Amniotic epithelial cell (primary cell): ENCODE results near the gene FOXF2.
"Not testable (repeated sequence)": the region's sequence is repeated elsewhere in the genome, so short reads cannot be mapped to it uniquely, and the experiment has no call there.

Source experiments
- DNase-seq: peaks from one replicate; pipeline ENCODE4 v3.0.0-alpha.2; 2010; ENCODE audit warnings: low read depth

The FOXF2 gene

GRCh38 chr6:1389369-1390132 lies at the start of gene FOXF2:
TSS of gene FOXF2 (plus strand) at chr6:1389576. CDS start at chr6:1389948, 372 bp downstream.
- DNase-seq = no peak

DNA sequence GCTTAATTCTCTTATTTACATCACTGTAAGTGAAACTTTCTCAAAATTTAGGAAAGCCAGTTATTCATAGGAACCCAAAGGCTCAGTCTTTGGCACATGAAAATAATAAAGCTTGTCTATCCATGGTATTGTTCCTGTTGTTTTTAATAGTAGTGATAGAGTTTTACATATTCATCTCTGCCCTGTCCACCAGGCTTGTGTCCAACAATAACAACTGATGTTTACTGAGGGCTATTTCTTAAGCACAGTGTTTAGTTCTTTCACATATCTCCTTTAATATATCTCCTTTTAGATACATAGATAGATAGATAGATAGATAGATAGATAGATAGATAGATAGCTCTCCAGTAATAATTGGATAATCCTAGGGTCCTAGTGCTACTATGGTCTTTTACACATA lies 43.3 kb upstream of the FOXF2 start:
- no peak for DNase-seq

- no peak for DNase-seq
Observed at GRCh38 chr6:1346558-1347091, 42.8 kb upstream of the FOXF2 start.

GRCh38 chr6:1347161-1347560 lies 42.2 kb upstream of the FOXF2 start:
- no peak for DNase-seq

DNA sequence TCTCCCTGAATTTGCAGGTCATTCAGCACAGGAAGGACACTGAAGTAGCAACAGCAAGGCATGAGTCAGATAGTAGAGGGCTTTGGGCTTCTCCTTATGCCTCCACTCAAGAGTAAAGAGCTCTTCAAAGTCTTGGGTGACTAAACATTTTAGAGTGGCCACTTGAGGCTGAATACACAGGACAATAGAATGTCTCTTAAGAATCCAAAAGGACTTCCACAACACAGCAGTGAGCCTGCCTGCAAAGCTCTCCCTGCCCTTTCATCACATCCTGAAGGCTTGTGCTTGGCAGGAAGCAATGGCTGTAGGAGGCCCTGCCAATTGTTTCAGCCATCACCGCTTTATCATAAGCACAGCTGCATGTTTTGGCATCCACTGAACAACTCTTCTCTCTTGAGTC lies 40.7 kb upstream of the FOXF2 start:
- no peak for DNase-seq

GRCh38 chr6:1349655-1350054 lies 39.7 kb upstream of the FOXF2 start:
- DNase-seq = no peak

DNA sequence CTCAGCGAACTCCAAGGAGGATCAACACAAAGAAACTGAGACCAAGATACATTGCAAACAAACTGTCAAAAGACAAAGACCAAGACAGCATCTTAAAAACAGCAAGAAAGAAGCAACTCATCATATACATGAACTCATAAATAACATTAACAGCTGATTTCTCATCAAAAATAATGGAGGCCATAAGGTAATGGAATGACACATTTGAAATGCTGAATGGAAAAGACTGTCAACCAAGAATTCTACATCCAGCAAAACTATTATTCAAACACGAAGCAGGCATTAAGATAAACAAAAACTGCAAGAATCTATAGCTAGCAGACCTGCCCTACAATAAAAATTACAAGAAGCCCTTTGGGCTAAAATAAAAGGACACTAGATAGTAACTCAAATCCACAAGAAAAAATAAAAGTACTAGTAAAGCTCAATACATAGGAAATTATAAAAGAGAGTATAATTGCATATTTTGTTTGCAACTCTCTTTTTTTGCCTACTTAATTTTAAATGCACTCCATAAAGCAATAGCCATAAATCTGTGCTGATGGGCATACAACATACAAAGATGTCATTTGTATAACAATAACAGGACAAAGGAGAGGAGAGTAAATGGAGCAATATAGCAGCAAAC lies 37.9 kb upstream of the FOXF2 start:
- no peak for DNase-seq

DNA sequence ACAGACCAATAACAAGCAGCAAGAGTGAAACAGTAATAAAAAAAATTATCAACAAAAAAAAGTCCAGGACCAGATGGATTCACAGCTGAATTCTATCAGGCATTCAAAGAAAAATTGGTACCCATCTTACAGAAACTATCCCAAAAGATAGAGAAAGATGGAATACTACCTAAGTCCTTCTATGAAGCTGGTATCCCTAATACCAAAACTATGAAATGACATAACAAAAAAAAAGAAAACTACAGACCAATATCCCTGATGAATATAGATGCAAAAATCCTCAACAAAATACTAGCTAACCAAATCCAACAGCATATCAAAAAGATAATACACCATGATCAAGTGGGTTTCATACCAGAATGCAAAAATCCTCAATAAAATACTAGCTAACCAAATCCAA lies 34.3 kb upstream of the FOXF2 start:
- not testable (repeated sequence) for DNase-seq

- DNase-seq = not testable (repeated sequence)
Observed at GRCh38 chr6:1361717-1362116, 27.7 kb upstream of the FOXF2 start.

DNA sequence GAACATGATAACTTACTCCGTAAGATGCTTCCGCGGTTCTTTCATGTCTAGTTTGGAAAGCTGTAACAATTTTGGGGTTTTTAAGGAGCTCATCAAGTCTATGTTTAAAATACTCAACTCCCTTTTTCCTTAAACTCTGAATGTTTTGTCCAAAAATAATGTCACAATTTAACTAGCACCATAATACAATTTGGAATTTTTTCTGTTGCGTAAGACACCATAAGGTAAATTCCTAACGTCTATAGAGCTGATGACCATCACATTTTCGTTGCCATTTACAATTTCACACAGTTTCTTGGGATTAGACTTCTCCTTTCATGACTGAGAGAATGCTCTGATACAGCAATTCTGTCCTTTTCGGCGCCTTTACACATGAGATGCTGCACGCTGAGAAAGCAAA lies 26.7 kb upstream of the FOXF2 start:
- no peak for DNase-seq

- DNase-seq = no peak
Observed at GRCh38 chr6:1363298-1363697, 26.1 kb upstream of the FOXF2 start.

DNA sequence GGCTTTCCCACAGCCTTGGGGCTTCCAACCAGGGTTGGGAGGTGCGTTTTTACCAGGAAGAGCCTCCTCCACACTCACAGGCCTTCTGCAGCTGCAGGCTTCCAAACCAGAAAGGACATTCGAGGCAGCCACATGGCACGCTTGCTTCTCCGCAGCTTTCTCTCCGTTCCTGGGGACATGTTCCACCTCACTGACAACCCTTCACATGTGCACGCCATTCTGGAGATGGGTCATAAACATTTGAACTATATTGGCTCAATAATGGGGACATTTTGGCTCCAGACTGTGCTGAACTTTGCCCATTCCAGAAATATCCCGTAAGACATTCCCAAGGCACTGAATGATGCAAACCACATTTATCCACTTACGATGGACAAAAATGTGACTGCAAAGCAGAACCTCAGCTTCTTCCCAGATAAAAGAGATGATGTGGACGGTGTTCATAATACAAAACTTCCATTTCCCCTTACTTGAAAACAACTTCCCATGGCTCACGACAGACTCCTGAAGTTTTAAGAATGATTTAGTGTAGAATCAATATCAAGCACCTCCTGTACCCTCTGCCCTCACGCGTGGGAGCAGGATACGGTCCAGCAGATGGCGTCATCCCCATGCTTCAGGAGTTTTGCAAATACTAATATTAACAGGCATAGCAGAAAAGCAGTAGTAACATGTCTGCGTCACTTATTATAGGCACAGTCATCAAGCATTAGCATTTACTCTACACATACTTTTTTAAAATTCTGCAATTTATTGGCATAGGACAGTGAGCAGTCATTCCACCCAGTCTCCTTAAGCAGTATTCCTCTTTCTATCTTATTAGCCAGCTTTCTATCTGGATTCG lies 25.4 kb upstream of the FOXF2 start:
- DNase-seq = peak; percentile 21

DNA sequence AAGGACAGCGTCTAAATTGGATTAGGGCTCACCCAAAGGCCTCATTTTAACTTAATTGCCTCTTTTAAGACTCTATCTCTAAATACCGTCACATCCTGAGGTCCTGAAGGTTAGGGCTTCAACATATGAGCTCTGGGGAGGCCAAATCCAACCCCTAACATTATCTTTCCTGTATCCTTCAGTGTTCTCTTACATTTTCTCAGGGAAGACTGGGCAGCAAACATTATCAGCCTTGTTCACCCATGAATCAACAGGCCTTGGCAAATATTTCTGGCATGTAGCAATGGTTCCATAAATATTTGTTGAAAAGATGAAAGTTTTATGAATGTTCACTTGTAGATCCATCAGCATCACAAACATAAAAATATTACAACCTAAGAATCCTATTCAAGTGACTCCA lies 24.6 kb upstream of the FOXF2 start:
- DNase-seq = no peak

DNA sequence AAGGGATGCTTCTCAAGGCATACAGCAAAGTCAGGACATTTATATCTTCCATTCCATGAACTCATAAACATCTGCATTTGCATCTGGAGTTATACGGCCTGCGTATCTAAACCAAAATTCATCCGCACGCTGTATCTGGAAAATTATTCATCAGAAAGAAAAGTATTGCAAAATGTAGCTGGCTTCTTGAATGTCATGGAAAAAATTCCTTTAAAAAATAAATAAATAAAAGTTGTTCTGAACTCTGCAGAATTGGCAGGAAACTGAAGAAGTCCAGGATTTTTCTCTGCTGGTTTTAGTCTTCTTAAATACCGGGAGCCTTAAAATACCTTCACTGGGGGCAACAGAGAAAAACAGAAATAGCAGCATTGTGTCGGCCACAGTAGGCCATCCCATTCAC lies 23.7 kb upstream of the FOXF2 start:
- no peak for DNase-seq

GRCh38 chr6:1367771-1368170 lies 21.6 kb upstream of the FOXF2 start:
- no peak for DNase-seq

DNA sequence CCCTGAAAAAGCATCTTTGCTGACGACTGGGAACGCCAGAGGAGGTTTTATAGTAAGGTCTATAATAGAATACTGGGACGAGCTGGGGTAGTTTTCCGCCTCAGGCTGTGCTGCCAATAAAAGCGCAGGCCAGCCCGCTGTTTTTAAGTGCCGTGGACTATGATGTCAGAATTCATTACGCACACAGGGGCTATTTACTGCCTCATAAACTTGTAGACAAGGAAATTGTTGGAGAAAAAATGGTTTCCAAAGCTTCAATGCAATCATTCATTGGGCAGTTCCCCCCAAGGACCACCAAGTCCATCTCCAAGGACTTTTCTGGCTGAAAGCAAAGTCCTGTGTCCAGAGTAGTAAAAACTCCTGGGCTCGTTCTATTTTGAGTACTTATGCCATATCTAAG lies 20.4 kb upstream of the FOXF2 start:
- DNase-seq = no peak

- not testable (repeated sequence) for DNase-seq
Observed at GRCh38 chr6:1369695-1370094, 19.7 kb upstream of the FOXF2 start.

DNA sequence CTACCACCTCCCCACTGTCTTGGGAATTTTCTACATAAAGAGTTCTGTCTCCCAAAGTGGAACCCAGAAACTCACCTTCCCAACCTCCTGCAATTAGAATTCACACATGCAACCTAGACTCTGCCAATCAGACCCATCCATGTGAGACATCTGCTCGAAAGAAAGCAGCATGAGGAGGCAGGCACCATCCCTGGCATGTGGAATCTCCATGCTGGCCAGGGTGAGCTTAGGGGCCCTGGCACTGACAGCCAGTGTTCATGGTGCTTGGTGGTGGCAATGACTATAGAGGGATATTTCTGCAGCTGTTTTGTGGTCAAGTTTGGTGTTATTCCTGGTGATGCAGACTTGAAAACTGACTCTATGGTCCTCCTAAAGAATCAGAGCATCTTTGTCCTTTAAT lies 17.4 kb upstream of the FOXF2 start:
- DNase-seq = no peak

GRCh38 chr6:1372690-1373089 lies 16.7 kb upstream of the FOXF2 start:
- no peak for DNase-seq

GRCh38 chr6:1376653-1377052 lies 12.7 kb upstream of the FOXF2 start:
- DNase-seq = no peak

- no peak for DNase-seq
Observed at GRCh38 chr6:1377526-1377925, 11.8 kb upstream of the FOXF2 start.
